Mesothelial cell of epicardium (in vitro differentiated cells): ENCODE measurements around the gene GALNT2. TPM values are rescaled to one million over a fixed set of nuclear protein-coding genes. Genes with fewer than 3 reads are reported as not detected.

ENCODE experiments used
- DNase-seq, 2 experiments: peaks; one replicate each; pipeline ENCODE4 v3.0.0; 2021; ENCODE audit warnings: low spot score in 2 of 2; ENCODE audit not compliant: unreplicated experiment in 2 of 2
- H3K27ac Mint-ChIP-seq: 2 replicates; pipeline ENCODE4 v1.8.0; 2021; ENCODE audit warnings: mixed read lengths
- H3K27me3 Mint-ChIP-seq: 2 replicates; pipeline ENCODE4 v1.8.0; 2021; ENCODE audit warnings: low read depth, mixed read lengths
- H3K36me3 Mint-ChIP-seq: 2 replicates; pipeline ENCODE4 v1.8.0; 2021; ENCODE audit warnings: mixed read lengths
- H3K4me1 Mint-ChIP-seq: 2 replicates; pipeline ENCODE4 v1.8.0; 2021; ENCODE audit warnings: mixed read lengths
- H3K4me3 Mint-ChIP-seq: 2 replicates; pipeline ENCODE4 v1.8.0; 2021; ENCODE audit warnings: mild to moderate bottlenecking, moderate library complexity, mixed read lengths
- H3K9me3 Mint-ChIP-seq: 2 replicates; pipeline ENCODE4 v1.8.0; 2021; ENCODE audit warnings: mixed read lengths
- total RNA-seq: library from RNA; stranded (reverse); gene quantifications from 3 replicates; pipeline ENCODE4 v1.2.1, GENCODE V29; 2021
- TF ChIP-seq, protein P1 (sequence below): fragments of 200-600 bp; sonication (generic); IDR thresholded peaks from one replicate; pipeline ENCODE4 v1.5.0; 2021; ENCODE audit warnings: antibody characterized with exemption; ENCODE audit not compliant: unreplicated experiment

The GALNT2 gene
- total RNA-seq, 1 donor from 2014 or later = 48.3 TPM

GRCh38 chr1:230300322-230301301 is 233.6 kb downstream of the GALNT2 start:
- peaks cover 10% of the 10 kb centered on the region for H3K27me3 Mint-ChIP-seq
- peaks cover 5% of the 10 kb centered on the region for H3K9me3 Mint-ChIP-seq
- TF ChIP-seq, protein P1, sequence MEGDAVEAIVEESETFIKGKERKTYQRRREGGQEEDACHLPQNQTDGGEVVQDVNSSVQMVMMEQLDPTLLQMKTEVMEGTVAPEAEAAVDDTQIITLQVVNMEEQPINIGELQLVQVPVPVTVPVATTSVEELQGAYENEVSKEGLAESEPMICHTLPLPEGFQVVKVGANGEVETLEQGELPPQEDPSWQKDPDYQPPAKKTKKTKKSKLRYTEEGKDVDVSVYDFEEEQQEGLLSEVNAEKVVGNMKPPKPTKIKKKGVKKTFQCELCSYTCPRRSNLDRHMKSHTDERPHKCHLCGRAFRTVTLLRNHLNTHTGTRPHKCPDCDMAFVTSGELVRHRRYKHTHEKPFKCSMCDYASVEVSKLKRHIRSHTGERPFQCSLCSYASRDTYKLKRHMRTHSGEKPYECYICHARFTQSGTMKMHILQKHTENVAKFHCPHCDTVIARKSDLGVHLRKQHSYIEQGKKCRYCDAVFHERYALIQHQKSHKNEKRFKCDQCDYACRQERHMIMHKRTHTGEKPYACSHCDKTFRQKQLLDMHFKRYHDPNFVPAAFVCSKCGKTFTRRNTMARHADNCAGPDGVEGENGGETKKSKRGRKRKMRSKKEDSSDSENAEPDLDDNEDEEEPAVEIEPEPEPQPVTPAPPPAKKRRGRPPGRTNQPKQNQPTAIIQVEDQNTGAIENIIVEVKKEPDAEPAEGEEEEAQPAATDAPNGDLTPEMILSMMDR = no peak
- peaks cover 4% of the 10 kb centered on the region for H3K4me1 Mint-ChIP-seq
- no peak overlapping the region for H3K4me3 Mint-ChIP-seq
- DNase-seq = no peak
- H3K36me3 Mint-ChIP-seq = no peaks in the 10 kb centered on the region
- H3K27ac Mint-ChIP-seq = no peak overlapping the region

DNA sequence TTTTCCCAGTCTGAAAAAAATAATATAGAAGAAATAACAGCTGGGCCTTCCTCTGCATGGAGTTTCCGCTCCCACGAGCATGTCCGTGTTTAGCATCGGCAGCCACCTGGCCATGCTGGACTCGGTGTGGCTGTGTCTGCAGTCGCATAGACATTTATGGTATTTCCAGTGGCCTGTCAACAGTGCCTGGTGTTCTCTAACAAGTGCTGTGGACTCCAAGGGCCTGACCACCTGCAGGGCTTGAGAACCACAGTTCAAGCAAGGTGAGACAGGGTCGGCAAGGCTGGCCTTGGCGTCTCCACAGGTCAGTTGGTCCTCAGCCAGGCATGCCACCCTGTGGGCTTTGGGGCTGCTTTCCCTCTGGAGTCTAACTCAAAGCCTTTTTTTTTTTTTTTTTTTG is 234.3 kb downstream of the GALNT2 start:
- no peak overlapping the region for H3K27ac Mint-ChIP-seq
- peaks cover 3% of the 10 kb centered on the region for H3K27me3 Mint-ChIP-seq
- no peak for DNase-seq
- TF ChIP-seq, protein P1 = no peak
- no peak overlapping the region for H3K4me3 Mint-ChIP-seq
- H3K36me3 Mint-ChIP-seq = no peaks in the 10 kb centered on the region
- H3K9me3 Mint-ChIP-seq = peaks cover 5% of the 10 kb centered on the region
- peaks cover 4% of the 10 kb centered on the region for H3K4me1 Mint-ChIP-seq

- Mint-ChIP-seq H3K27ac (no peak overlapping the region), H3K4me1 (peaks cover 7% of the 10 kb centered on the region), H3K9me3 (peaks cover 5% of the 10 kb centered on the region), H3K4me3 (no peak overlapping the region), H3K36me3 (no peaks in the 10 kb centered on the region), H3K27me3 (peaks cover 2% of the 10 kb centered on the region)
- DNase-seq = no peak
- TF ChIP-seq, protein P1 = no peak
Measured at GRCh38 chr1:230301822-230302221, 234.8 kb downstream of the GALNT2 start.

- no peak overlapping the region for H3K4me3 Mint-ChIP-seq
- no peak overlapping the region for H3K27ac Mint-ChIP-seq
- H3K27me3 Mint-ChIP-seq = no peaks in the 10 kb centered on the region
- DNase-seq = no peak
- no peaks in the 10 kb centered on the region for H3K36me3 Mint-ChIP-seq
- peaks cover 20% of the 10 kb centered on the region for H3K4me1 Mint-ChIP-seq
- TF ChIP-seq, protein P1 = no peak
- H3K9me3 Mint-ChIP-seq = no peaks in the 10 kb centered on the region
Measured at GRCh38 chr1:230303069-230303468, 236.0 kb downstream of the GALNT2 start.

DNA sequence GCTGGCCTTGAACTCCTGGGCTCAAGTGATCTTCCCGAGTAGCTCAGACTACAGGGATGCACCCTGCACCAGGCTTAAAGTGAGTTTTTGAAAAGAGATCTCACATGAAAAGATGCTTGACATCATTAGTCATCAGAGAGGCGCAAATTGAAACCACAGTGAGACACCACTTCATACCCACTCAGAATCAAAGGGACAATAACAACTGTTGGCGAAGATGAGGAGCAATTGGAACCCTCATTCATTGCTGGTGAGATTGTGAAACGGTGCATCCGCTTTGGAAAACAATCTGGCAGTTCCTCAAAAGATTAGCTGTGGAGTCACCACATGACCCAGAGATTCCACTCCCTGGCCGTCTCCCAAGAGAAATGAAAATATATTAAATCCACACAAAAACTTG is 236.8 kb downstream of the GALNT2 start:
- no peaks in the 10 kb centered on the region for H3K9me3 Mint-ChIP-seq
- H3K4me1 Mint-ChIP-seq = peaks cover 21% of the 10 kb centered on the region
- DNase-seq = no peak
- H3K27me3 Mint-ChIP-seq = no peaks in the 10 kb centered on the region
- TF ChIP-seq, protein P1 = no peak
- H3K36me3 Mint-ChIP-seq = no peaks in the 10 kb centered on the region
- H3K27ac Mint-ChIP-seq = no peak overlapping the region
- H3K4me3 Mint-ChIP-seq = no peak overlapping the region
